ELR (cell line): ENCODE data around the gene LMF1.

ENCODE experiments used
- DNase-seq: peaks from one replicate; pipeline ENCODE4 v3.0.0-alpha.2; 2015; ENCODE audit warnings: low read depth

Gene LMF1

DNA sequence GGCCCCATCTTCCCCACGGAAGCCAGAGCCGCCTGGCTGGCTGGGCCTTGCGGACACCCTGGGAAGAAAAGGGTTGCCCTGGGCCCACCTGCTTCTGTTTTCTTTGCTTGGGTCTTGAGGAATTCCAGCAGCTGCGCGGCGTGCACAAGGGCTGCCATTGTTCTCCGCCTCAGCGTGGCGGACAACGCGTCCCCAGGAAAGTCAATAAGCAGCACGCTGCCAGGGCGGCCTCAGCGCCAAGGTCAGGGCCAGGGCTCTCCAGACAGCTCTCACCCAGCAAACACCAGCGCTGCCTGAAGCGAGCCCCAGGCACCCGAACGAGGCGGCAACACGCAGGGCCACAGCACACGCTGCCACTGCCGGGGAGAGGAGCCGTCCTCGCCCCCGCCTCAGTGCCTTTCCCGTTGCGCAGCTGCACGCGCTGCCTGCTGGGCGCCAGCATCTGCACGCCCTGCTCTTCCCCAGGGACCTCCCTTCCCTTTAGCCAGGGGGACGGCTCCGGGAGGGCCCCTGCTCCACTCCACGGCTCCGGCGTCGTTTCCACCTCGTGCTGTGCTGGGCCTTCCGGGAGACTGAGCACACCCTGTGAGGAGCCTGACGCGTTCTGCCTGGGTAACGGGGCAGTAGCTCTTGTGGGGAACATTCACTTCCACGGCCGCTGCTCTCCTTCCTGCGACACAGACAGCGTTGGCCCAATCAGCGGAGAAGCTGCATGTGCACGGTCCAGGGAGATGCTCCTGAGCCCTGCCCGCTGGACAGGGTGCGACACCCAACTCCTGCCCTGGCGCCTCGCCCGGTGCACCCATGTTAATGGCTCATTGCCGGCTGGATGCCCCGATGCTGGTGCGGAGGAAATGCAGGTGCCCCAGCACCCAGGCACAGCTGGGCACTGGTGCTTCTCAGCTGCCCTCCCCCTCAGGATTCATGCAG lies 57.8 kb downstream of the LMF1 start:
- no peak for DNase-seq

- DNase-seq: no peak
Measured at GRCh38 chr16:912322-912683, 58.5 kb downstream of the LMF1 start.

DNA sequence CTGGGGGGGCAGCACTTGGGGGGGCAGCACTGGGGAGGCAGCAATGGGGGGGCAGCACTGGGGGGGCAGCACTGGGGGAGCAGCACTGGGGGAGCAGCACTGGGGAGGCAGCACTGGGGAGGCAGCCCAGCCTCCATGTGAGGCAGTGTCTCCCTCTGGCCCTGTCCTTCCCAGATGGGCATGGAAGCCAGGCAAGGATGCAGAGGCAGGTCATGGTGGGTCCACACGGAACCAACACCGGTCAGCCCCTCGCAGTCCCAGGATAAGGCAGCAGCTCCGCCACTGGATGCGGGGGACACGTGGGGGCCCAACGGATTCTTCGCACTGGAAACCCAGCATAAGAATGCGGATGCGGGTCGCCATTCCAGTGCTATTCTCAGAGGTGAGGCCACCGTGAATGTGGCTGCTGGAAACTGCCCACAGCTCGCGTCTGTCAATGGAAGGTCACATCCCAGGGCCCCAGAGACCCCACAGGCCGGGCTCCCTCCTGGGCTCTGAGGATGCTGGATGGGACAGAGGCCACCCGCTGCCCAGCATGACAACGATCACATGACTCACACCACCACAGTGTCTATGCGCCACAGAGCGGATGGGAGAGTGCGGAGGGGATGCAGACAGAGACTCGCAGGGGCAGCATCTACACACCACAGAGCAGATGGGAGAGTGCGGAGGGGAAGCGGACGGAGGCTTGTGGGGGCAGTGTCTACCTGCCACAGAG lies 59.0 kb downstream of the LMF1 start:
- no peak for DNase-seq

DNA sequence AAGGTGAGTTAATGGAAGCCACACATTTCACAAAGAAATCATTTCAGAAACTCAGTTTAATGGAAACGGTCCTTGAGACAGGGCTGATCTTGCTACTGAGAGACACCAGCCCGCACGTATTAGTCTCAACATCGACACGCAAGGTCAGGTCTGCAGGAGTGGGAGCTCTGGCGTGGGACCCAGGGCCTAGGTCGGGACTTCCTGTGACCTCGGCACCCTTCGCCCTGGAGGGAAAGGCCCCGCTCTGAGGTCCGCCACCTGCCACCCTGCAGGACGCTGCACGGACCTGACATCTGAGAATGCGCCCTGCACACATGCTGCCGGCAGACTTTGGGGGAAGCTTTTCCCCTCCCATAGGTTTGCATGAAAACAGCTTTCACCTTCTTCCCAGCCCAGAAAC lies 59.7 kb downstream of the LMF1 start:
- no peak for DNase-seq

- DNase-seq: no peak
Measured at GRCh38 chr16:910181-910580, 60.6 kb downstream of the LMF1 start.

DNA sequence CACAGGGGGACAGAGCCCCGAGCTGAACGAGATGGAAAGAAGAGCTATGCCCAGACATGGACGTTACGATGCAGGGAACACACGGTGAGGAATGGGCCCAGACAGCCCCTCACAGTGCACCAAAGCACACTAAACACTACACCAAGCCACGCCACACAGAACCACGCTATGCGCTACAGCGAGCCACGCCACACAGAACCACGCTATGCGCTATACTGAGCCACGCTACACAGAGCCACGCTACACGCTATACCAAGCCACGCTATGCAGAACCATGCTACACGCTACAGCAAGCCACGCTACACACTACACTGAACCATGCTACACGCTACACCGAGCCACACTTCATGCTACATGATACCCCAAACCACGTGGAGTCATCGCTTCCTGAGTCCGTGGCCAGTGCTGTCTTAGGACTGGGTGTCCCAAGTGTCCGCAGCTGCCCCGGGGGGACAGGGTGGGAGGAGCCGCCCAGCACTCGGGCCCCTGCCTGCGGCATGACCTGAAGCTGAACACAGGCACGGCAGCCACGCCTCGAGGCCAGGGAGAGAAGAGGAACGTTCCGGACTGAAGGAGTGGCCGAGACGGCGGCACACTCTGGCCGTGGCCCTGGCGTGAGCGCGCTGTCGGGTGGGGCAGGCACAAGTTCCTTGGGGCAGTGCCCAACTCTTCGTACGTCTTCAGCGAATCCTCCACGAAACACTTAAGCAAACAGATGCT lies 61.3 kb downstream of the LMF1 start:
- DNase-seq: no peak

DNA sequence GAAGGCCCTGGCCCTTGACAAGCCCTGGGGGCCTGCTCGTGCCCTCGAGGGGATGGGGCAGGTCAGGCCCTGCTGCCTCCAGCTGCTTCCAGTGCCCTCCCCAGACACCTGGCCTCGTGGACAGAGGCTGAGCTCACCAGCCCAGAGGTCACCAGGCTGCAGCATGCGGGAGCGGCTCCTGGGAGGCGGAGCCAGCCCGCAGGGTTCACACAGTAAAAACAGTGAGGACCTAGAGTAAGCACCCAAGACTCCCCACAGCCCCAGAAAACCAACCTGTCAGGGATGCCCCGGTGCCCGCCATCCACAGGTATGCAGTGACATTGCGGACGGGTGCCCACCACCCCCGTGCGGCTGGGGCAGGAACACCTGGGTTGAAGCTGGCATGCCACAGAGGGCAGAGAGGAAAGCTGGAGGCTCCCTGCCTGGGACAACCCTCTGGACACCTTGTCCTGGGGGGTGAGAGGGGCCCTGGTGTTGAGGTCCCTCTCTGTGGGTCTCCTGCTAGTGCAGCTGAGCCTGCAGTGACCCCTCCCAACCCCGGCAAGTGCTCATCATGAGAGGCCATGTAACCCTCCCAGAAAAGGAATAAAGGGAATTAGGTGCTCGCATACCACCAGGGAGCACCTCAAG lies 62.1 kb downstream of the LMF1 start:
- DNase-seq: no peak

GRCh38 chr16:907842-908241 lies 62.9 kb downstream of the LMF1 start:
- DNase-seq: no peak

DNA sequence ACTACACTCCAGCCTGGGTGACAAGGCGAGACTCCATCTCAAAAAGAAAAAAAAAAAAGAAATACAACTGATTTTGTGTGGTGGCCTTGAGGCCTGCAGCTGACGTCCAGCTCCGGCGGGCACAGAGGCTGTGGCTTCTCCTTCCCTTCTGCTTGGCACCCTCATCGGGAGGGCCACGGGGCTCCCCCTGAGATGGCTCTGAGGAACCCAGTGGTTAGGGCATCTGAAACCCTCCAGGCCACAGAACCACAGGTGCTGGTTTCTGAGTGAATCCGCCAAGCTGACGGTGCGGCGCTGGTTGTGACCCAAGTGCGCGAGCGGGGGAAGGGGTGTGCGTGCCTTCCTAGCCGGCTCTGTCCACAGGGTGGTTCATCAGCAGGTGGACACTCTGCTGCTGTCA lies 63.4 kb downstream of the LMF1 start:
- no peak for DNase-seq

DNA sequence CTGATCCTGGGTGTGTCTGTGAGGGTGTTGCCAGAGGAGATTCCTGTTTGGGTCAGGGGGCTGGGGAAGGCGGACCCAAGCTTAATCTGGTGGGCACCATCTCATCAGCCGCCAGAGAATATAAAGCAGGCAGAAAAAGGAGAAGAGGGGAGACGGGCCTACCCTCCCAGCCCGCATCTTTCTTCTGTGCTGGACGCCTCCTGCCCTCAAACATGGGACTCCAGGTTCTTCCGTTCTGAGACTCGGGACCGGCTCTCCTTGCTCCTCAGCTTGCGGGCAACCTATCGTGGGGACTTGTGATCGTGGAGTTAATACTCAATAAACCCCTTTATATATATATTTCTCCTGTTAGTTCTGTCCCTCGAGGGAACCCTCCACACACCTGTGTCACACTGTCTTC lies 64.5 kb downstream of the LMF1 start:
- no peak for DNase-seq

DNA sequence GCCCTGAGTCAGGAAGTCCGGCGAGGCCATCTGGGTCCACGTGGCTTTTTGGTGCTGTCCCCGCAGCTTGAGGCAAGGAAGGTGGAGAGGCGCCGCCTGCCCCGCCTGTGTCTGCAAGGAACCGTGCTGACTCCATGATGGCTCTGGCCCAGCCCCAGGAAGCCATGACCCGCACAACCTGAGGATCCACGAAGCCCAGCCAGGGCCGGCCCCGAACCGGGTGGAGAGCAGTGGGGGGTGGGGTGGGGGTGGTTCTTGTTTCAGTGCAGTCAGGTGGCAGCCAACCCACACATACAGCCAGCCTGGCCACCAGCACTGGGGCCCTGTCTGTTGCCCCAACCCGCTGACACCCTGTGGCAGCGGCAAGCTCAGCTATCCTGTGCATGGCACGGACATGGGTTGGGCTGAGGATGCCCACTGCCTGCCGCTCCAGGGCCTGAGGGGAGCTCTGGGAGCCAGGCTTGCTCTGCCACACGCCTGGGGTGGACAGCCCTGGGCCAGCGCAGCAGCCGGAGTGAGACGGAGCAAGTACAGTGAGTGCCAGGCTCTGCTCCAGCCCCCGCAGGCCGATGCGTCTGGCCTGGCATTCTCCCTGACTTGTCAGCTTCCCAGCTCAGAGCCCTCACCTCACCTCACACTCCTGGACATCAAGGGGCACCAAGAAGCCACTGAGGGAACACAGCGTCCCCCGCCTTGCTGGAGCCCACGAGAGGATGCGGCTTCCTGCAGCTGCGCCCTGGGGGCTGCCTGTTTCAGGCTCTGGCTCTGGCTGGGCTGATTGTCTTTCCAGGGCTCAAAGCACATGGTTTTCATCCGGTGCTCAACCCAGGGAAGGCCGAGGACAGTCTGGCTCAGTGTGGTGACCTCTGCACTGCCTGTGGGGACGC lies 68.8 kb downstream of the LMF1 start:
- no peak for DNase-seq

- no peak for DNase-seq
Measured at GRCh38 chr16:901149-901548, 69.6 kb downstream of the LMF1 start.

GRCh38 chr16:900211-900610 lies 70.6 kb downstream of the LMF1 start:
- no peak for DNase-seq

DNA sequence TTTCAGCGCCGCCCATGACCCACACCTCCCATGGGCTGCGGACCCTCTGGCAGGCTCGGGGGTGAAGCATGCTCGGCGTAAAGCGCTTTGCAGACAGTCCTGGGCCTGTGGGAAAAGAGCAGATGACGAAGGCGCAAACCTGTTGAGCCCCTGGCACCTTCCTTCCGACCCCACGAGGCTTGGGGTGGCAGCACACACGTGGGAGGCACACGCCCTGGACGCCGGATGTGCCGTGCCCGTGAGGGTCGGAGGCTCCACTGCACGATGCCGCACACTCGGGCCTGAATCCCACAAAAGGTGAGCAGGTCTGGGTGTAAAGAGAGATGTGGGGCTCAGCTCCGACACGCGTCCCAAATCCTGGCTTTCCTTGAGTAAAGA lies 71.1 kb downstream of the LMF1 start:
- DNase-seq: no peak

- DNase-seq: no peak
Measured at GRCh38 chr16:898761-899682, 71.8 kb downstream of the LMF1 start.

DNA sequence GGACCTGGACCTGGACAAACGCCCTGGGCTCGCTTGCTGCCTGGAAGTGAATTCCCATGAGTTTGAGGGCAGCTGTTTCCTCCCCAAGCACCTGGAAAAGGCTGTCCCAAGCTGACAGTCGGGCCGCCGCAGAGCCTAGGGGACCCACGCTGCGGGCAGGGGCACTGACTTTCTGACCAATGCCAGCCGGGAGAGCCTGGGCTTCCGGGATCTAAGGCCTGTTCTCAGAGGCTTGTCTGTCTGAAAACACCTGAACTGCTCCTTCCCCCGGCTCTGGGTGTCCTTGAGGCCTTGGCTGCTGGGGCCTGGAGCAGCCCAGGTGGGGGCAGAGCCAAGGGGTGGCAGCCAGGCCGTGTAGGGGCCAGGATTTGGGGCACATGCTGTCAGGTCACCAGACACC lies 72.6 kb downstream of the LMF1 start:
- DNase-seq: no peak

DNA sequence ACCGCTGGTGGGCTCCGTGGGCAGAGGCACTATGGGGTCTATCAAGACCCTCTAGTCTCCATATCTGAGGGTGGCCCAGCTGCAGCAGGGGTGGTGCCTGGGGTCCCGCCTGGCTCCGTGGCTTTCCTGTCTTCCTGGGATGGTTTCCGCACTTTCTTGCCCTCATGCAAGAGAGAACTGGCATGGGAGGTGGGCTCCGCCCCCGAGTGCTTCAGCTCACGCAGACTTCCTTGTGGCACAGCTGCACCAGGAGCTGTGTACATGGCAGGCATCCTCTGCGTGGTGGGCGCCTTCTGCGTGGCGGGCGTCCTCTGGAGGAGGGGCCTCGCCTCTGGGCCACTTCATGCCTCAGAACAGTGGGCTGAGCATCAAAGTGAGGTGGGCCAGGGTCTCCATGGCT lies 73.1 kb downstream of the LMF1 start:
- DNase-seq: no peak

DNA sequence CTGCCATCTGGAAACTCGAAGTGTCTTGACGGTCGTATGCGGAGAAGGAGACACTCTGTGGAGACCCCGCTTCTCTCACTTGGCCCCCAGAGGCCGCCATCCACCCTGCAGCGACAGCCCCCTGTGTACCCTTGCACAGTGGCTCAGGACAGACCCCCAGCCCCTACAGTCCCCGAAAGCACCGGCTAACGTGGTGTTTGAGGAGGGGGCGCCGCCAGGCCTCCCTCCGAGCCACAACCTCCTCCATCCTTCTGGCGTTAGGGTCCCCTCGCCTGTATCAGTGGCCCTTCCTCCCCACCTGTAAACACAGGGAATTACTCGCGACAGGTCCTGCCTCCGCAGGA lies 73.6 kb downstream of the LMF1 start:
- DNase-seq: no peak

DNA sequence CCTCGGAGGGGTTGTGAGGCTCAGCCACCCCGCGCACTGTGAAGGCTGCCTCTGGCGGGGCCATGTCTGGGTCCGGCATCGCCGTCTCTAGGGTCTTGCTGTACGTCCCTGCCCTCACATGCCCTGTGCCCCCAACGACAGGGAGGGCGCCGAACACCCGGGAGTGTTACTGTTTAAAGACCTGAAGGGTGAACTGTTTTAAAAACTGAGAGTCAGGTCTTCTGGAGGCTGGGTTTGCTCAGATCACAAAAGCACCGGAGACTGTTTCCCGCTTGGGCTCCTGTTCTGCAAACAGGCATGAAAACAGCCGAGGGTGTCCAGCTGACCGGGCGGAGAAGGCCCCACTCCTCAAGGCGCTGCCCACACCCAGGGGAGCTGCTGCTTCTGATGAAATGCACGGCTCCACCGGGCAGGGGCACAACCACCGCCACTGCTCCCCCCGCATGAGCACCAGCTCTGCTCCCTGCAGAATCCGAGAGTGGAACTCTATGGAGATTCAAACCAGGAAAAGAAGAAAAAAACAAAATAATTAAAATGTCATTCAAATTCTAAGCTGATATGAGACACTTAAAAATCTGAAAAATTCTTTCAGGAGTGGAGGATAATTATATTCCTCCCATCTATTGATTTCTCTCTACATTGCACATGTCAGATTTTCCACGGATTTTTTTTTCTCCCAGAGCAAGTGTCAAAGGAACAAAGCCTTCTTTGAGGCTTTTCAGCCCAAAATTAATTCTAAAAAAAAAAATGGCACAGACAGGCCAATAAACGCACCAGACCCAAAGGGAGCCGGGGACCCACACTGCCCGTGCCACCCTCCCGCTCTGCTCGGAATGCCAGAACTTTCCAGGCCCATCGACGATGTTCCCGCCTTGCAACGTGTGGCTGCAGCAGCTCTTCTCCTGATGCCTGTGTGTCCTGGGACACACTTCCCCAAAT lies 74.3 kb downstream of the LMF1 start:
- DNase-seq: no peak
